ENCODE results near the gene NBAS. TPM values are rescaled to one million over a fixed set of nuclear protein-coding genes. Genes with fewer than 3 reads are reported as not detected.

NBAS gene
- polyA plus RNA-seq, 1 donor (not counting 4 experiments of a cell fraction or from before 2014, with no cell fraction given), result 27.9 TPM

GRCh38 chr2:15553519-15553918 is 7.6 kb downstream of the NBAS start:
- no peak for DNase-seq (ENCODE audit: low read depth, low spot score)
- H3K9me1 ChIP-seq (ENCODE audit: control insufficient read depth, extremely low read depth, insufficient read depth, low read length), result no peaks in the 10 kb centered on the region
- no peaks in the 10 kb centered on the region for H3K9me3 ChIP-seq (ENCODE audit: control insufficient read depth, low read depth, low read length)
- no peak for FAIRE-seq
- no peak for TF ChIP-seq CTCF (optimal IDR thresholded peaks at IDR 0.05 in 1 of 3, IDR thresholded peaks at IDR 0.05 in 1 of 3, conservative IDR thresholded peaks at IDR 0.05 in 1 of 3; ENCODE audit: extremely low read depth in 1 of 3, insufficient read depth in 2 of 3, low read length in 3 of 3)
- TF ChIP-seq EZH2 (IDR thresholded peaks at IDR 0.05; ENCODE audit: low read length), result no peak
- no peak overlapping the region for H3K9ac ChIP-seq (ENCODE audit: control insufficient read depth, extremely low read depth, insufficient read depth, low read length)
- H3K27ac ChIP-seq (ENCODE audit: control insufficient read depth, insufficient read depth, low read length), result no peak overlapping the region
- H3K79me2 ChIP-seq (ENCODE audit: control insufficient read depth, insufficient read depth, low read length), result peaks cover 15% of the 10 kb centered on the region
- H3K4me3 ChIP-seq (ENCODE audit: control insufficient read depth in 2 of 3, extremely low read depth in 1 of 3, insufficient read depth in 2 of 3, low read depth in 1 of 3, low read length in 3 of 3), result no peak overlapping the region
- H4K20me1 ChIP-seq (ENCODE audit: control insufficient read depth, extremely low read depth, insufficient read depth, low read length), result no peaks in the 10 kb centered on the region
- no peak overlapping the region for H3K4me2 ChIP-seq (ENCODE audit: control insufficient read depth, extremely low read depth, insufficient read depth, low read depth, low read length)
- H3K27me3 ChIP-seq (ENCODE audit: control insufficient read depth, extremely low read depth, insufficient read depth, low read length), result no peaks in the 10 kb centered on the region
- H3K4me1 ChIP-seq (ENCODE audit: control insufficient read depth, extremely low read depth, insufficient read depth, low read length), result peaks cover 10% of the 10 kb centered on the region
- H2AFZ ChIP-seq (ENCODE audit: control insufficient read depth, low read length), result no peak overlapping the region
- peaks cover 4 to 6% of the 10 kb centered on the region in 2 experiments for H3K36me3 ChIP-seq (ENCODE audit: control insufficient read depth in 2 of 2, extremely low read depth in 1 of 2, insufficient read depth in 2 of 2, low read length in 2 of 2)
- dilution Hi-C loops (cut with MboI; ENCODE audit: extremely low pct_ligation_motif_present, low sequenced_read_pairs), result no loop called here

DNA sequence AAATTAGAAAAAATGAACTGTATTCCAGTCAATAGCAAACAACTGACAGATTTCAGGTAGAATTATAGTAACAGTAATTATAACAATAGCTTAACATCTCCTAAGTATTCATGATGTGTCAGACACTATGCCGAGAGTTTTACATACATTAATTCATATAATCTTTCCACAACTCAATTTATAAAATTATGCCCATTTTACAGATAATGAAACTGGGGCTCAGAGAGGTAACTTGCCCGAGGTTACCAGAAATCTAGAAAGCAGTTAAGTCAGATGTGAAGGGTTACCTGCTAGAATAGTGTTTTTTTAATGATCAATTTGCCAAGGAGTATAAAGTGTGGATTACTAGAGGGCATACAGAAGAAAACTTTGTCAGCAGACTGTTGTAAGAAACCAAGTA is 12.2 kb downstream of the NBAS start:
- dilution Hi-C loops (cut with MboI; ENCODE audit: extremely low pct_ligation_motif_present, low sequenced_read_pairs), result no loop called here
- Histone ChIP-seq H3K4me3 (ENCODE audit: control insufficient read depth in 2 of 3, extremely low read depth in 1 of 3, insufficient read depth in 2 of 3, low read depth in 1 of 3, low read length in 3 of 3) (no peak overlapping the region), H3K9me1 (ENCODE audit: control insufficient read depth, extremely low read depth, insufficient read depth, low read length) (no peaks in the 10 kb centered on the region), H3K79me2 (ENCODE audit: control insufficient read depth, insufficient read depth, low read length) (no peaks in the 10 kb centered on the region), H3K36me3 (ENCODE audit: control insufficient read depth in 2 of 2, extremely low read depth in 1 of 2, insufficient read depth in 2 of 2, low read length in 2 of 2) (peaks cover 0 to 2% of the 10 kb centered on the region in 2 experiments), H3K9ac (ENCODE audit: control insufficient read depth, extremely low read depth, insufficient read depth, low read length) (no peak overlapping the region), H2AFZ (ENCODE audit: control insufficient read depth, low read length) (no peak overlapping the region), H3K27me3 (ENCODE audit: control insufficient read depth, extremely low read depth, insufficient read depth, low read length) (no peaks in the 10 kb centered on the region), H3K4me1 (ENCODE audit: control insufficient read depth, extremely low read depth, insufficient read depth, low read length) (peaks cover 7% of the 10 kb centered on the region), H3K4me2 (ENCODE audit: control insufficient read depth, extremely low read depth, insufficient read depth, low read depth, low read length) (no peak overlapping the region), H4K20me1 (ENCODE audit: control insufficient read depth, extremely low read depth, insufficient read depth, low read length) (no peaks in the 10 kb centered on the region), H3K9me3 (ENCODE audit: control insufficient read depth, low read depth, low read length) (no peaks in the 10 kb centered on the region), H3K27ac (ENCODE audit: control insufficient read depth, insufficient read depth, low read length) (no peak overlapping the region)
- no peak for TF ChIP-seq CTCF (optimal IDR thresholded peaks at IDR 0.05 in 1 of 3, IDR thresholded peaks at IDR 0.05 in 1 of 3, conservative IDR thresholded peaks at IDR 0.05 in 1 of 3; ENCODE audit: extremely low read depth in 1 of 3, insufficient read depth in 2 of 3, low read length in 3 of 3)
- no peak for FAIRE-seq
- DNase-seq (ENCODE audit: low read depth, low spot score), result no peak

Data from keratinocyte (primary cell).